GM12878 (cell line): ENCODE measurements around the gene TMEM53. TPM values are rescaled to one million over a fixed set of nuclear protein-coding genes. Genes with fewer than 3 reads are reported as not detected.

Experiments used
- ATAC-seq: fragments of 200-7000 bp; cut with Tn5 transposase; 3 replicates; pipeline ENCODE4 v1.9.1; 2020; ENCODE audit warnings: mild to moderate bottlenecking, moderate library complexity
- BruUV-seq: library from RNA; stranded (reverse); fragments of 400-500 nt; replicated peaks from 2 replicates; lab custom pipeline; 2021; lab: Mats Ljungman, UMichigan
- CTCF ChIA-PET: fragments of 300-600 bp; sonication (Branson Sonifier 250); formaldehyde crosslinking; extraction: SDS; loops from one replicate; lab custom pipeline; 2021; ENCODE audit warnings: inconsistent platforms; lab: Yijun Ruan, JAX
- POLR2A ChIA-PET: fragments of 350-600 bp; formaldehyde crosslinking; extraction: SDS; loops from one replicate; lab custom pipeline; 2021; ENCODE audit warnings: inconsistent platforms; lab: Charles Lee
- RAD21 ChIA-PET: fragments of 300-600 bp; sonication (Branson Sonifier 250); formaldehyde crosslinking; loops from one replicate; lab custom pipeline; 2023; ENCODE audit warnings: antibody characterized with exemption; ENCODE audit not compliant: unreplicated experiment; lab: Charles Lee
- SMC1A ChIA-PET: fragments of 300-600 bp; sonication (Branson Sonifier 250); formaldehyde crosslinking; loops from one replicate; lab custom pipeline; 2023; ENCODE audit not compliant: unreplicated experiment, uncharacterized antibody; lab: Charles Lee
- DNase-seq: peaks from one replicate; pipeline ENCODE4 v3.0.0-alpha.2; 2011; ENCODE audit warnings: low read depth, low spot score
- FAIRE-seq: peaks from 3 replicates; lab custom pipeline; 2011; peaks lifted over from hg19 to GRCh38; lab: Jason Lieb, UNC
- H2AFZ ChIP-seq: 2 replicates; pipeline ENCODE4 v1.6.0; 2011; ENCODE audit warnings: low read depth, low read length, control low read depth; ENCODE audit not compliant: control insufficient read depth
- H3K27ac ChIP-seq: 2 replicates; pipeline ENCODE4 v1.5.1; 2011; ENCODE audit warnings: control low read depth; ENCODE audit not compliant: control insufficient read depth, insufficient read depth
- H3K27me3 ChIP-seq, 2 experiments: replicated peaks in 1 of 2; 2 replicates each; pipeline versions ENCODE4 v1.6.0 to v1.6.1; 2011; ENCODE audit warnings: low read length in 1 of 2; ENCODE audit not compliant: control insufficient read depth in 2 of 2, insufficient read depth in 2 of 2
- H3K36me3 ChIP-seq, 2 experiments: 2 replicates each; pipeline ENCODE4 v1.5.1; 2011; ENCODE audit warnings: low read length in 1 of 2; ENCODE audit not compliant: control insufficient read depth in 2 of 2, insufficient read depth in 2 of 2
- H3K4me1 ChIP-seq: 2 replicates; pipeline ENCODE4 v1.6.1; 2011; ENCODE audit warnings: mild to moderate bottlenecking, low read length, moderate library complexity, mixed read lengths; ENCODE audit not compliant: control insufficient read depth, insufficient read depth
- H3K4me2 ChIP-seq: 2 replicates; pipeline ENCODE4 v1.6.0; 2011; ENCODE audit warnings: control low read depth; ENCODE audit not compliant: control insufficient read depth, insufficient read depth
- H3K4me3 ChIP-seq: fragments of 200-600 bp; sonication (generic); 2 replicates; pipeline ENCODE4 v1.5.1; 2016
- H3K79me2 ChIP-seq: 2 replicates; pipeline ENCODE4 v1.6.0; 2011; ENCODE audit warnings: low read length; ENCODE audit not compliant: control insufficient read depth, insufficient read depth
- H3K9ac ChIP-seq: 2 replicates; pipeline ENCODE4 v1.8.0; 2011; ENCODE audit warnings: low read length, control low read depth, mixed read lengths; ENCODE audit not compliant: control insufficient read depth, insufficient read depth
- H3K9me3 ChIP-seq: replicated peaks from 3 replicates; pipeline ENCODE4 v1.5.1; 2011; ENCODE audit warnings: mild to moderate bottlenecking, low read length; ENCODE audit not compliant: control insufficient read depth, insufficient read depth
- H4K20me1 ChIP-seq: 2 replicates; pipeline ENCODE4 v1.6.0; 2011; ENCODE audit not compliant: control insufficient read depth, insufficient read depth
- ESRRA ChIP-seq: IDR thresholded peaks from 2 replicates; pipeline ENCODE4 v1.6.1; 2012; ENCODE audit warnings: mild to moderate bottlenecking, low read length, improper control_type of control experiment
- ETV6 ChIP-seq, 2 experiments: fragments of 450-650 bp in 1 of 2; IDR thresholded peaks in 1 of 2; conservative IDR thresholded peaks in 1 of 2; 2 replicates each; pipeline ENCODE4 v1.6.1; 2014; ENCODE audit warnings: antibody characterized with exemption in 1 of 2, borderline replicate concordance in 1 of 2, low read depth in 1 of 2, mild to moderate bottlenecking in 1 of 2, moderate library complexity in 1 of 2
- JUND ChIP-seq: IDR thresholded peaks from 2 replicates; pipeline ENCODE4 v1.6.1; 2012; ENCODE audit warnings: low read depth, mild to moderate bottlenecking, low read length, improper control_type of control experiment, moderate library complexity
- SP1 ChIP-seq: IDR thresholded peaks from one replicate; pipeline ENCODE4 v1.6.1; 2011; ENCODE audit warnings: low read depth, low read length
- ZNF207 ChIP-seq: fragments of 450-650 bp; IDR thresholded peaks from 2 replicates; pipeline ENCODE4 v1.6.1; 2014; ENCODE audit warnings: antibody characterized with exemption, mild to moderate bottlenecking, borderline replicate concordance
- WGBS: methylation state at CpG from one replicate; pipeline ENCODE4 v1.1.6; 2016; ENCODE audit warnings: low lambda C conversion rate; ENCODE audit not compliant: insufficient replicate concordance, insufficient coverage; ENCODE audit errors: missing lambda C conversion rate; 5-methylcytosine and 5-hydroxymethylcytosine counted together
- in situ Hi-C: fragments of 300-500 bp; cut with MboI; formaldehyde crosslinking; loops from 9 replicates; pipeline ENCODE4 v1.14.3; 2018; ENCODE audit warnings: mixed read lengths
- intact Hi-C: fragments of 100-400 bp; cut with micrococcal nuclease; formaldehyde crosslinking; loops from one replicate; pipeline ENCODE4 v1.14.2; 2022; ENCODE audit not compliant: unreplicated experiment
- polyA plus RNA-seq, 11 experiments: library from polyadenylated mRNA; depleted of rRNA in 4 of 11; unstranded in 6 of 11; stranded (reverse) in 5 of 11; fragments of >200 nt; fragmentation: Nextera tagmentation in 4 of 11; fragmentation: Illumina TruSeq in 1 of 11; extraction: Ambion mirVana in 4 of 11; extraction: Trizol in 1 of 11; gene quantifications; 1 replicate in 1 of 11; 2 replicates in 10 of 11; pipeline versions ENCODE4 v1.2.1 to v1.2.3, GENCODE V29; 2011 to 2016; ENCODE audit warnings: inconsistent platforms in 2 of 11, missing spikeins in 2 of 11, low read depth in 1 of 11
- total RNA-seq, 4 experiments: library from RNA; depleted of rRNA in 3 of 4; stranded (reverse); fragments of >200 nt in 3 of 4; fragmentation: Illumina TruSeq in 1 of 4; extraction: Trizol in 1 of 4; gene quantifications; 2 replicates each; pipeline versions ENCODE4 v1.2.1 to v1.2.3, GENCODE V29; 2013 to 2021
- TF ChIP-seq, protein P1 (sequence below): fragments of 450-650 bp; IDR thresholded peaks from 2 replicates; pipeline ENCODE4 v1.6.1; 2017; ENCODE audit warnings: mild to moderate bottlenecking, moderate library complexity
- TF ChIP-seq, protein P2 (sequence below): IDR thresholded peaks from 2 replicates; pipeline ENCODE4 v1.6.1; 2011; ENCODE audit warnings: low read depth, mild to moderate bottlenecking, low read length, moderate library complexity, borderline replicate concordance; ENCODE audit errors: extremely low read depth
- TF ChIP-seq, protein P3 (sequence below): IDR thresholded peaks from 2 replicates; pipeline ENCODE4 v1.6.1; 2012; ENCODE audit warnings: mild to moderate bottlenecking, low read depth, low read length
- TF ChIP-seq, protein P4 (sequence below): fragments of 450-650 bp; IDR thresholded peaks from 2 replicates; pipeline ENCODE4 v1.6.1; 2014; ENCODE audit warnings: mild to moderate bottlenecking

Gene TMEM53
- total and polyA plus RNA-seq, 10 of the 15 experiments (the other 5 are each of a cell fraction or from before 2014, with no cell fraction given): 3.1 to 23.9 (median 11.1) TPM

DNA sequence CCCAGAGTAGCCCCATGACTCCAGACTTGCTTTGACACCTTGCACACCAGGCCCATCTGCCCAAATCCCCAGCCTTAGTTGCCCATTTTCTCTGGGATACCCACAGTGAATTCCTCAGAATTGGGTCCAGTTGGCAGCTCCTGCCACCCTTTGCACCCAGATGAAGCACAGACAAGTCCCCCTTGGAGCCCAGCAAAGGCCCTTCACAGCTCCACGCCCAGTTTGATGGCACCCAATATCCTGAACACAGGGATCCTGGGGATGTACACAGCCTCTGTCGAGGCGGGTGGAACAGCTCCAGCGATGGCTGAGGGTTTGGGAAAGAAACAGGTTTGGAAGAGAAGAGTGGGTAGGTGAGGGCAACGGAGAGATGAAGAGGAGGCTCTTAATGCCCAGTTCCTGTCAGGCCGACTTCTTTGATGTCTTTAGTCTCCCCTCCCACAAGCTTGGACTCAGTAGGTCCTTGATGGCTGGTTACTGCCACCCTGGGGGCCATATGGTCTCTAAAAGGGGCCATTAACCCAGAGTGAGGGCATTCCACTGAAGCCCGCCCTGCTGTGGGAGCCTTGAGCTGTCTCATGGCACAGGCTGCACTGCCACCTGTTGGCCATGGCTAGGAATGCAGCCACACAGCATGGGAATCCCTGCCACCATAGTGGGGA, 21.7 kb downstream of the TMEM53 start (continued):
- TF ChIP-seq, protein P1, sequence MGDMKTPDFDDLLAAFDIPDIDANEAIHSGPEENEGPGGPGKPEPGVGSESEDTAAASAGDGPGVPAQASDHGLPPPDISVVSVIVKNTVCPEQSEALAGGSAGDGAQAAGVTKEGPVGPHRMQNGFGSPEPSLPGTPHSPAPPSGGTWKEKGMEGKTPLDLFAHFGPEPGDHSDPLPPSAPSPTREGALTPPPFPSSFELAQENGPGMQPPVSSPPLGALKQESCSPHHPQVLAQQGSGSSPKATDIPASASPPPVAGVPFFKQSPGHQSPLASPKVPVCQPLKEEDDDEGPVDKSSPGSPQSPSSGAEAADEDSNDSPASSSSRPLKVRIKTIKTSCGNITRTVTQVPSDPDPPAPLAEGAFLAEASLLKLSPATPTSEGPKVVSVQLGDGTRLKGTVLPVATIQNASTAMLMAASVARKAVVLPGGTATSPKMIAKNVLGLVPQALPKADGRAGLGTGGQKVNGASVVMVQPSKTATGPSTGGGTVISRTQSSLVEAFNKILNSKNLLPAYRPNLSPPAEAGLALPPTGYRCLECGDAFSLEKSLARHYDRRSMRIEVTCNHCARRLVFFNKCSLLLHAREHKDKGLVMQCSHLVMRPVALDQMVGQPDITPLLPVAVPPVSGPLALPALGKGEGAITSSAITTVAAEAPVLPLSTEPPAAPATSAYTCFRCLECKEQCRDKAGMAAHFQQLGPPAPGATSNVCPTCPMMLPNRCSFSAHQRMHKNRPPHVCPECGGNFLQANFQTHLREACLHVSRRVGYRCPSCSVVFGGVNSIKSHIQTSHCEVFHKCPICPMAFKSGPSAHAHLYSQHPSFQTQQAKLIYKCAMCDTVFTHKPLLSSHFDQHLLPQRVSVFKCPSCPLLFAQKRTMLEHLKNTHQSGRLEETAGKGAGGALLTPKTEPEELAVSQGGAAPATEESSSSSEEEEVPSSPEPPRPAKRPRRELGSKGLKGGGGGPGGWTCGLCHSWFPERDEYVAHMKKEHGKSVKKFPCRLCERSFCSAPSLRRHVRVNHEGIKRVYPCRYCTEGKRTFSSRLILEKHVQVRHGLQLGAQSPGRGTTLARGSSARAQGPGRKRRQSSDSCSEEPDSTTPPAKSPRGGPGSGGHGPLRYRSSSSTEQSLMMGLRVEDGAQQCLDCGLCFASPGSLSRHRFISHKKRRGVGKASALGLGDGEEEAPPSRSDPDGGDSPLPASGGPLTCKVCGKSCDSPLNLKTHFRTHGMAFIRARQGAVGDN: no peak
- no peak for TF ChIP-seq ESRRA
- TF ChIP-seq ETV6 (conservative IDR thresholded peaks at IDR 0.05 in 1 of 2, IDR thresholded peaks at IDR 0.05 in 1 of 2; ENCODE audit: borderline replicate concordance in 1 of 2, low read depth in 1 of 2): no peak
- no peak for TF ChIP-seq ZNF207
- TF ChIP-seq, all 136 proteins: peak for 10

DNA sequence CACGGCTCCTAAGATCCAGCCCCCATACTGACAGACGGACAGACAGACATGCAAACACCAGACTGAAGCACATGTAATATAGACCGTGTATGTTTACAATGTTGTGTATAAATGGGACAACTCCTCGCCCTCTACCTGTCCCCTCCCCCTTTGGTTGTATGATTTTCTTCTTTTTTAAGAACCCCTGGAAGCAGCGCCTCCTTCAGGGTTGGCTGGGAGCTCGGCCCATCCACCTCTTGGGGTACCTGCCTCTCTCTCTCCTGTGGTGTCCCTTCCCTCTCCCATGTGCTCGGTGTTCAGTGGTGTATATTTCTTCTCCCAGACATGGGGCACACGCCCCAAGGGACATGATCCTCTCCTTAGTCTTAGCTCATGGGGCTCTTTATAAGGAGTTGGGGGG, 23.2 kb downstream of the TMEM53 start:
- Histone ChIP-seq H3K4me2 (no peak overlapping the region), H3K27ac (no peak overlapping the region), H3K36me3 (peaks cover 19% of the 10 kb centered on the region in 2 experiments), H4K20me1 (no peaks in the 10 kb centered on the region), H3K4me3 (no peak overlapping the region), H3K27me3 (no peaks in the 10 kb centered on the region), H3K4me1 (no peaks in the 10 kb centered on the region), H3K79me2 (no peaks in the 10 kb centered on the region), H2AFZ (no peak overlapping the region), H3K9me3 (no peaks in the 10 kb centered on the region), H3K9ac (no peak overlapping the region)
- intact Hi-C loops (loop anchor here (5.0 to 10.0 kb wide), 2 partner anchors 274 to 436 kb away; partner anchors contain the start of gene DMAP1), in situ Hi-C loops (no loop called here)
- CTCF ChIA-PET: interaction anchor here (1.0 to 4.4 kb wide), 8 partner anchors 18 to 302 kb away, joined by 4 to 76 read pairs (median 32); partner anchors contain the start of genes ARMH1 and TMEM53
- DNase-seq (no peak), FAIRE-seq (no peak), ATAC-seq (no peak)
- WGBS: 71% methylated on average over 8 of the region's 8 CpGs
- RAD21 ChIA-PET: interaction anchor here (0.9 to 2.9 kb wide), 3 partner anchors 27 to 273 kb away, joined by 3 to 15 read pairs (median 4); no protein-coding TSS in a partner anchor
- SMC1A ChIA-PET: interaction anchor here (2.8 to 3.0 kb wide), 4 partner anchors 18 to 272 kb away, joined by 12 to 32 read pairs (median 16); partner anchors contain the start of genes ARMH1 and TMEM53
- BruUV-seq: TSS peak; percentile 59
- POLR2A ChIA-PET: interaction anchor here (0.6 kb wide), 1 partner anchor 17 kb away, joined by 4 read pairs; no protein-coding TSS in a partner anchor
- TF ChIP-seq JUND (no peak), SP1 (no peak)
- TF ChIP-seq, protein P2, sequence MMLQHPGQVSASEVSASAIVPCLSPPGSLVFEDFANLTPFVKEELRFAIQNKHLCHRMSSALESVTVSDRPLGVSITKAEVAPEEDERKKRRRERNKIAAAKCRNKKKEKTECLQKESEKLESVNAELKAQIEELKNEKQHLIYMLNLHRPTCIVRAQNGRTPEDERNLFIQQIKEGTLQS: no peak
- TF ChIP-seq, protein P3, sequence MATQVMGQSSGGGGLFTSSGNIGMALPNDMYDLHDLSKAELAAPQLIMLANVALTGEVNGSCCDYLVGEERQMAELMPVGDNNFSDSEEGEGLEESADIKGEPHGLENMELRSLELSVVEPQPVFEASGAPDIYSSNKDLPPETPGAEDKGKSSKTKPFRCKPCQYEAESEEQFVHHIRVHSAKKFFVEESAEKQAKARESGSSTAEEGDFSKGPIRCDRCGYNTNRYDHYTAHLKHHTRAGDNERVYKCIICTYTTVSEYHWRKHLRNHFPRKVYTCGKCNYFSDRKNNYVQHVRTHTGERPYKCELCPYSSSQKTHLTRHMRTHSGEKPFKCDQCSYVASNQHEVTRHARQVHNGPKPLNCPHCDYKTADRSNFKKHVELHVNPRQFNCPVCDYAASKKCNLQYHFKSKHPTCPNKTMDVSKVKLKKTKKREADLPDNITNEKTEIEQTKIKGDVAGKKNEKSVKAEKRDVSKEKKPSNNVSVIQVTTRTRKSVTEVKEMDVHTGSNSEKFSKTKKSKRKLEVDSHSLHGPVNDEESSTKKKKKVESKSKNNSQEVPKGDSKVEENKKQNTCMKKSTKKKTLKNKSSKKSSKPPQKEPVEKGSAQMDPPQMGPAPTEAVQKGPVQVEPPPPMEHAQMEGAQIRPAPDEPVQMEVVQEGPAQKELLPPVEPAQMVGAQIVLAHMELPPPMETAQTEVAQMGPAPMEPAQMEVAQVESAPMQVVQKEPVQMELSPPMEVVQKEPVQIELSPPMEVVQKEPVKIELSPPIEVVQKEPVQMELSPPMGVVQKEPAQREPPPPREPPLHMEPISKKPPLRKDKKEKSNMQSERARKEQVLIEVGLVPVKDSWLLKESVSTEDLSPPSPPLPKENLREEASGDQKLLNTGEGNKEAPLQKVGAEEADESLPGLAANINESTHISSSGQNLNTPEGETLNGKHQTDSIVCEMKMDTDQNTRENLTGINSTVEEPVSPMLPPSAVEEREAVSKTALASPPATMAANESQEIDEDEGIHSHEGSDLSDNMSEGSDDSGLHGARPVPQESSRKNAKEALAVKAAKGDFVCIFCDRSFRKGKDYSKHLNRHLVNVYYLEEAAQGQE: no peak
- TF ChIP-seq, protein P4, sequence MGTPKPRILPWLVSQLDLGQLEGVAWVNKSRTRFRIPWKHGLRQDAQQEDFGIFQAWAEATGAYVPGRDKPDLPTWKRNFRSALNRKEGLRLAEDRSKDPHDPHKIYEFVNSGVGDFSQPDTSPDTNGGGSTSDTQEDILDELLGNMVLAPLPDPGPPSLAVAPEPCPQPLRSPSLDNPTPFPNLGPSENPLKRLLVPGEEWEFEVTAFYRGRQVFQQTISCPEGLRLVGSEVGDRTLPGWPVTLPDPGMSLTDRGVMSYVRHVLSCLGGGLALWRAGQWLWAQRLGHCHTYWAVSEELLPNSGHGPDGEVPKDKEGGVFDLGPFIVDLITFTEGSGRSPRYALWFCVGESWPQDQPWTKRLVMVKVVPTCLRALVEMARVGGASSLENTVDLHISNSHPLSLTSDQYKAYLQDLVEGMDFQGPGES: no peak
- TF ChIP-seq, all 136 proteins: peak for 0
